ENCODE measurements around the gene RAB42. TPM values are rescaled to one million over a fixed set of nuclear protein-coding genes. Genes with fewer than 3 reads are reported as not detected.

Gene RAB42
- total and polyA plus RNA-seq, 9 of the 15 experiments (the other 6 are each of a cell fraction or from before 2014, with no cell fraction given), result 0.07 to 0.14 (median 0.12) TPM; not detected in 6

DNA sequence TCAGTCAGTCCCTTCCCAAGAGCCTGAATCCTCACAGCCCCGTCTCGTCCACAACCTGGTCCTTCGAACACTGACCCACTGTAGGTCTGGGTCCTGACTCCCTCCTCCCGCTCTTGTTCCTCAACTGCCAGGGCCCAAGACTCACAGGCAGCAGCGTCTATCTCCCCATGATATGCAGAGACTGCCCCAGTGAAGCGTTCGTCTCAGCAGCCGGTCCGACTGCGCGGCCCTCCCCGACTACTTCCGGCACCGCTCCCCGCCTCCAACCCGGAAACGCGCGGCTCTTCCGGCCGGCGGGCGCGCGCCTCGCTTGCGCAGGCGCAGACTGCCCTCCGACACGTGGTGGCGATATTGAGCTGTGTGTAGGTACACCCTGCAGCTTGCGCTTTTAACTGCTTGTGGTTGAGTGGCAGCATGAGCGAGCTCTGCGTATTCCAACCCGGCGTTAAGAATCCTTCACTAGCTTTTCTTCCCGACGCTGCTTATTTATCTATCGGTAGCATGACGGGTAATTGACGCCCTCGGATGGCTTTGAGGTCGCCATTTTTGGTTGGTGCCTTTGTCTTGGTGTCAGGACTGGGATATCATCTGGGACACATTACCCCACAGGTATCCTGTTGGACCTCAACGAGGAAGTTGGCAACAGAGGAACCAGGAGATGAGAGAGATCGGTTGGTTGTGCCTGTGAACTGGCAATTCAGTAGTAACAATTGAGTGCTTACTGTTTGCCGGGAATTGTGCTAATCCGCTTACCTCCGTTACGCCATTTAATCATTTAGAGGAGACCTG is 51.0 kb downstream of the RAB42 start, which contains the start of gene TAF12 (continued):
- TF ChIP-seq ZNF23 (CRISPR knock-in tag; IDR thresholded peaks at IDR 0.05), result no peak
- no peak for TF ChIP-seq ZNF197 (CRISPR knock-in tag; IDR thresholded peaks at IDR 0.05; ENCODE audit: low read depth)
- TF ChIP-seq DEAF1 (CRISPR knock-in tag; IDR thresholded peaks at IDR 0.05), result peak; percentile 78
- TF ChIP-seq SIRT6 (IDR thresholded peaks at IDR 0.05; ENCODE audit: low read depth, low read length), result no peak
- peak in 1 of 2 experiments; percentile 78; a peak in 3 of 4 replicates for TF ChIP-seq SIN3A (IDR thresholded peaks at IDR 0.05; ENCODE audit: borderline replicate concordance in 2 of 2, control insufficient read depth in 1 of 2, low read depth in 2 of 2, low read length in 2 of 2)
- TF ChIP-seq ZNF707 (CRISPR knock-in tag; conservative IDR thresholded peaks at IDR 0.05), result no peak
- no peak for TF ChIP-seq ZNF277 (CRISPR knock-in tag; IDR thresholded peaks at IDR 0.05; ENCODE audit: borderline replicate concordance)
- TF ChIP-seq DNMT1 (IDR thresholded peaks at IDR 0.05), result 0 out of 2 replicates have a peak, but pooled peaks have one; percentile 49
- TF ChIP-seq PPARD (CRISPR knock-in tag; IDR thresholded peaks at IDR 0.05), result no peak
- TF ChIP-seq CBX3 (IDR thresholded peaks at IDR 0.05; ENCODE audit: borderline replicate concordance in 1 of 2, low read length in 2 of 2), result peak in 1 of 2 experiments; percentile 89; a peak in 2 of 3 replicates
- no peak for TF ChIP-seq ZNF77 (CRISPR knock-in tag; IDR thresholded peaks at IDR 0.05)
- TF ChIP-seq C11orf30 (IDR thresholded peaks at IDR 0.05; ENCODE audit: low read depth), result peak; percentile 81
- TF ChIP-seq STAT5B (CRISPR knock-in tag; IDR thresholded peaks at IDR 0.05), result no peak
- no peak for TF ChIP-seq YBX1 (IDR thresholded peaks at IDR 0.05)
- peak; percentile 84 for TF ChIP-seq CREB3L1 (IDR thresholded peaks at IDR 0.05; ENCODE audit: borderline replicate concordance, low read depth)
- TF ChIP-seq STAG1 (CRISPR knock-in tag; IDR thresholded peaks at IDR 0.05; ENCODE audit: borderline replicate concordance), result no peak
- peak; percentile 19 for TF ChIP-seq POU5F1 (IDR thresholded peaks at IDR 0.05; ENCODE audit: borderline replicate concordance, low read depth, low read length, partially characterized antibody)
- TF ChIP-seq ZNF24 (IDR thresholded peaks at IDR 0.05), result peak; percentile 37; the same call in 1 of the 2 replicates
- no peak for TF ChIP-seq POLR3G (IDR thresholded peaks at IDR 0.05; ENCODE audit: extremely low read depth, insufficient read length, insufficient replicate concordance)
- TF ChIP-seq MBD2 (IDR thresholded peaks at IDR 0.05; ENCODE audit: borderline replicate concordance, low read depth), result peak; percentile 84
- TF ChIP-seq SRSF9 (IDR thresholded peaks at IDR 0.05; ENCODE audit: borderline replicate concordance, low read depth, low read length), result no peak
- TF ChIP-seq, protein P1, sequence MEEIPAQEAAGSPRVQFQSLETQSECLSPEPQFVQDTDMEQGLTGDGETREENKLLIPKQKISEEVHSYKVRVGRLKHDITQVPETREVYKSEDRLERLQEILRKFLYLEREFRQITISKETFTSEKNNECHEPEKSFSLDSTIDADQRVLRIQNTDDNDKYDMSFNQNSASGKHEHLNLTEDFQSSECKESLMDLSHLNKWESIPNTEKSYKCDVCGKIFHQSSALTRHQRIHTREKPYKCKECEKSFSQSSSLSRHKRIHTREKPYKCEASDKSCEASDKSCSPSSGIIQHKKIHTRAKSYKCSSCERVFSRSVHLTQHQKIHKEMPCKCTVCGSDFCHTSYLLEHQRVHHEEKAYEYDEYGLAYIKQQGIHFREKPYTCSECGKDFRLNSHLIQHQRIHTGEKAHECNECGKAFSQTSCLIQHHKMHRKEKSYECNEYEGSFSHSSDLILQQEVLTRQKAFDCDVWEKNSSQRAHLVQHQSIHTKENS (CRISPR knock-in tag; IDR thresholded peaks at IDR 0.05), result no peak
- no peak for TF ChIP-seq DACH1 (IDR thresholded peaks at IDR 0.05; ENCODE audit: partially characterized antibody)
